SK-MEL-5 (cell line): ENCODE measurements around the gene NUP155. TPM values are rescaled to one million over a fixed set of nuclear protein-coding genes. Genes with fewer than 3 reads are reported as not detected.
"Not testable (repeated sequence)": the region's sequence is repeated elsewhere in the genome, so short reads cannot be mapped to it uniquely, and the experiment has no call there.

Experiments used
- DNase-seq: peaks from one replicate; pipeline ENCODE4 v3.0.0-alpha.2; 2016; ENCODE audit warnings: low read depth, low spot score
- in situ Hi-C: cut with HindIII; loops from 2 replicates; pipeline ENCODE4 v1.10.0; 2016; ENCODE audit warnings: low sequenced_read_pairs, high pct_unique_total_duplicates, low pct_unique_long_range_greater_than_20kb
- total RNA-seq: library from RNA; depleted of rRNA; stranded (reverse); fragments of >200 nt; shearing (Covaris generic); gene quantifications from 2 replicates; pipeline ENCODE4 v1.2.3, GENCODE V29; 2014

Gene NUP155
- total RNA-seq, 1 experiment from 2014 or later = 96.5 TPM

GRCh38 chr5:37310360-37310759 is 60.5 kb downstream of the NUP155 start:
- DNase-seq = no peak
- in situ Hi-C loops = no loop called here

DNA sequence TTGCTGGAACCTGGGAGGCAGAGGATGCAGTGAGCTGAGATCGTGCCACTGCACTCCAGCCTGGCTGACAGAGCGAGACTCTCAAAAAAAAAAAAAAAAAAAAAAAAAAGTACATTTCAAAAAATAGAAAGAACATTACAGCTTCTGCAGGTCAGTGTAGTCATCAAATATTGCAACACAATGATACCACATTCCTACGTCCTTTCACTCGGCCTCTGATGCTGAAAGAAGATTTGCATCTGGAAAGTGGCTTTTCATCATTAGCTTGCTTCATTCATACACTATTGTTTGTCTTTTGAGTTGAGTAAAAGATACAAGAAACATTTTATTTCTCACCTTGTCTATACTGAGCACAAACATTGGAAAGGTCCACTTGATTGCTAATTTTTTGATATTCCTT is 62.1 kb downstream of the NUP155 start:
- in situ Hi-C loops = no loop called here

DNA sequence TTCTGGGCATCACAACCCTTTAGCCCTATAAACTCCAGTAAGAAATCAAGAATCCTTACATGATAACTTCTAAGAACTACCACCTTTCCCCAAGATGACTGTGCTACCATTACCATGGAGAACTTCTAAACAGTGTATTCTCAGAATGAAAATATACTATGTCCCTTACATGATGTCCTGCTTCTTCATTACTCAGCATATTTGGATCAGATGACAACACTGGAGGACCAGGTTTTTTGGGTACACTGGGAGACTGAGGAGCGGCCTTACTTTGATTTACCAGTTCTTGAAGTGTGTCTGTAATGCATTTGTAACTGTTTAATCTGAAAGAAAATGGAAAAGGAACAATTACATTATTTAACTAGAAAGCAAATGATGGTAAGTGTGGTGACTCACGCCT is 66.0 kb downstream of the NUP155 start:
- no peak for DNase-seq
- in situ Hi-C loops = no loop called here

More for the DNA sequence above, 62.1 kb downstream of the NUP155 start:
- no peak for DNase-seq

- DNase-seq, in situ Hi-C loops: not testable (repeated sequence)
These were observed 74.6 kb downstream of the NUP155 start for GRCh38 chr5:37296313-37296712.

DNA sequence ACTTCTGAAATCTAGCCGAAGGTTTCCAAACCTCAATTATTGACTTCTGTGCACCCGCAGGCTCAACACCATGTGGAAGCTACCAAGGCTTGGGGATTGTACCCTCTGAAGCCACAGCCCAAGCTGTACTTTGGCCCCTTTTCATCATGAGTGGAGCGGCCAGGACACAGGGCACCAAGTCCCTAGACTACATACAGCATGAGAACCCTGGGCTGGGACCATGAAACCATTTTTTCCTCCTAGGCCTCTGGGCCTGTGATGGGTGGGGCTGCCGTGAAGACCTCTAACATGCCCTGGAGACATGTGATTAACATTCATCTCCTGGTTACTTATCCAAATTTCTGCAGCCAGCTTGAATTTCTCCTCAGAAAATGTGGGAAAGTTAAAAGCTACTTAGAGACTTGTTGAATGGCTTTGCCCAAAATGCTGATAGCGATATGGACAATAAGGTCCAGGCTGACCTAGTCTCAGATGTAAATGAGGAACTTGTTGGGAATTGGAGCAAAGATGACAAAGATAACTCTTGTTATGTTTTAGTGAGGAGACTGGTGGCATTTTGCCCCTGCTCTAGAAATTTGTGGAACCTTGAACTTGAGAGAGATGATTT is 87.6 kb downstream of the NUP155 start:
- DNase-seq = no peak
- in situ Hi-C loops = no loop called here

DNA sequence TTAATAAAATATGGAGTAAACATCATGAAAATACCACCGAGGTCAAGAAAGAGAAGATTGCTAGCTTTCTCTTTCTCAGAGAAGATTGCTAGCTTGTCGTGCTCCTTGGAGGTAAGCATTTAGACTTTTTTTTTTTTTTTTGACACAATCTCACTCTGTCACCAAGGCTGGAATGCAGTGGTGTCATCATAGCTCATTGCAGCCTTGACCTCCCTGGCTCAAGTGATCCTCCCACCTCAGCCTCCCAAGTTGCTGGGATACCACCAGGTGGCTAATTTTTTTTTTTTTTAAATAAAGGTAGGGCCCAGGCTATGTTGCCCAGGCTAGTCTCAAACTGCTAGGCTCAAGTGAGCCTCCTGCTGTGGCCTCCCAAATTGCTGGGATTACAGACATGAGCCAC is 95.4 kb downstream of the NUP155 start:
- no peak for DNase-seq

DNA sequence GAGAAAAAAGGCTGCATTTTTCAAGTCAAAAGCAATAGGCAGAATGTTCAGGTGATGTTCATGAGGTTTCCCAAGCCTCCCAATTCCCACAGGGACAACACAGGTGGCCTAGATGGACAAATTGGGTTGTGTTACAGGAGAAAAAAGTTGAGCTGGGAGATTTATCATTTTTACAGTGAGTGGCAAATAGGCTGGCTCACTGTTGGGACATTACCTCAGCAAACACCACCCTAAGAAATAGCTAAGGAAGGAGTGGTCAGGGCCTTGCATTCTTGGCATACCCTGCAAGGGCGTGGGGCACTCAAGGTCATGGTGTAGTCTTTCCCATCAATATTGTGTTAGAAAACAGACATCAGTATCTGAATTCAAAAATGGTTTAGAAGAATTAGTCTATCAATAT is 98.4 kb downstream of the NUP155 start:
- in situ Hi-C loops = no loop called here
- no peak for DNase-seq

More for the DNA sequence above, 95.4 kb downstream of the NUP155 start:
- in situ Hi-C loops = no loop called here

- DNase-seq, in situ Hi-C loops: not testable (repeated sequence)
These were observed 102.8 kb downstream of the NUP155 start for GRCh38 chr5:37268100-37268499.

GRCh38 chr5:37255774-37256358 is 115.0 kb downstream of the NUP155 start:
- in situ Hi-C loops = no loop called here
- DNase-seq = no peak

GRCh38 chr5:37254581-37254980 is 116.3 kb downstream of the NUP155 start:
- DNase-seq = no peak
- in situ Hi-C loops = no loop called here

GRCh38 chr5:37251665-37252064 is 119.2 kb downstream of the NUP155 start:
- DNase-seq = no peak
- in situ Hi-C loops = no loop called here

- DNase-seq = no peak
- in situ Hi-C loops = no loop called here
These were observed 121.1 kb downstream of the NUP155 start for GRCh38 chr5:37249815-37250164.

DNA sequence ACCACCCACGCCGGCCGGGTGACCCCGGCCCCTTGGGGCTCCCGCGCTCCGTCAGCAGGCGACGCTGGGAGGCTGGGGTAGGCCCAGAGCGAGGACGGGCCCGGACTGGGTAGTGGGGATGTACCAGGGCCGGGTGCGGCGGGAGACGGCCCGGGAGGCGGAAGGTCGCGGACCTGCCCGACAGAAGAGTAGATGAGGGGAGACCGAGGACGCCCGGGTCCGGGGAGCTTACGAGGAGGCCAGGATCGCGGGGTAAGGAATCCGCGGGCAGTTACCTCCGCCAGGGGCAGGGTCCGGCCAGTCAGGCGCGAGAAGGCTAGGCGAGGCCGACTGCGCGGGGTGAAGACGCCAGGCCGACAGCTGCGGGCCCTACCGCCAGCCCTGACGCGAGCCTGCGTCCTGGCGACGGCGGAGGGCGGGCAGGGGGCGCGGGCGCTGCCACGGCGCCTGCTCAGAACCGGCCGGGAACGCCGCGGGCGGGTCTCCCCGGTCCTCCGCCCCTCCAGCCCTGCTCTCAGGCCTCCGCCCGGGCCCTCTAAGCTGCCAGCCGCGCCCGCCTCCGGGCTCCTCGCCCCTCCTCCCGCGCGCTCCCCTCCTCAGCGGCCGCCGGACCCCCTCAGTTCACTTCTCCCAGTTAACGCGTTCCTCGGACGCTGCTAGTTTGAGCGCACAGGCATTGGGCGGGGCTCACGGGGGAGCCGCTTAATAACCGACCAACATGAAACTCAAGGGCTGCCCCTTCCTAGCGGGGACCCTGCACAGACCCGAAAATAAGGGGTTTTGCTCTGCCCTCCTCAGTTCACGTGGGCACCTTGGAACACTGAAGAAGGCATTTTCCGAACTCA is 121.7 kb downstream of the NUP155 start, which contains the start of gene CPLANE1:
TSS of gene CPLANE1 (minus strand) at position 407 of the 845 bp plus-strand sequence. CDS start 1,678 bp downstream, outside the sequence.
- peak; percentile 80 for DNase-seq
- in situ Hi-C loops = no loop called here

GRCh38 chr5:37248421-37248969 is 122.4 kb downstream of the NUP155 start:
- DNase-seq = peak; percentile 30
- in situ Hi-C loops = no loop called here

- DNase-seq = no peak
- in situ Hi-C loops = no loop called here
These were observed 123.4 kb downstream of the NUP155 start for GRCh38 chr5:37247496-37247895.

- no peak for DNase-seq
- in situ Hi-C loops = no loop called here
These were observed 123.9 kb downstream of the NUP155 start for GRCh38 chr5:37247036-37247435.
